ENCODE results near the gene TPK1.
"Not testable (repeated sequence)": the region's sequence is repeated elsewhere in the genome, so short reads cannot be mapped to it uniquely, and the experiment has no call there.

Gene TPK1

GRCh38 chr7:144776447-144776846 is 59.4 kb downstream of the TPK1 start:
- no peak for DNase-seq

DNA sequence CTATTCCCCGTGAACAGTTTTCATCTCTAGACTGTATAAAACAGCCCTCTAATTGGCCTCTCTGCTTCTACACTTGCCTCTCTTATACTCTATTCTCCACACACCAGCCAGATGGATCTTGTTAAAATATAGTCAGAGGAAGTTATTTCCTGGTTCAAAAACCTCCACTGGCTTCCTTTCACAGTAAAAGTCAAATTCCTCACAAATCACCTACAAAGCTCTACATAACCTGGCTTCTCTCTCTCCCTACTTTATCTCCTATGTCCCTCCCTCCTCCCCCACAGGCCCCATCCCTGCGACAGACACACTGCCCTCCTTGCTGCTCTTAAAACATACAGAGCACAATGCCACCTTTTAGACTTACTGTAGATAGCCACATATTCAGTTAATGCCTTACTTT is 60.1 kb downstream of the TPK1 start:
- no peak for DNase-seq

DNA sequence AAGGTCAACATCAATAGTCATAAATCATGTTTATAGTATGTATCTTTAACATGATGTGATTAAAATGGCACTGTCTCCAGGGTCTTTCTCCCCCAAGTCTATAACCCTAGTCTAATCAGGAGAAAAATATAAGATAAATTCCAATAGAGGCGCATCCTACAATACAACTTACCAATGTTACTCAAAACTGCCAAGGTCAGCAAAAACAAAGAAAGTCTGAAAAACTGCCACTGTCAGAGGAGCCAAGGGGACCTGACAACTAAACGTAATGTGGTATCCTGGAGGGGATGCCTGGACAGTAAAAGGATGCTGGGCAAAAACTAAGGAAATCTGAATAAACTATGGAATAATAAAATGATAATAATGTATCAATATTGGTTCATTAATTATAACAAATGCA is 63.9 kb downstream of the TPK1 start:
- DNase-seq = no peak

- no peak for DNase-seq
These were observed 64.7 kb downstream of the TPK1 start for GRCh38 chr7:144771174-144771573.

DNA sequence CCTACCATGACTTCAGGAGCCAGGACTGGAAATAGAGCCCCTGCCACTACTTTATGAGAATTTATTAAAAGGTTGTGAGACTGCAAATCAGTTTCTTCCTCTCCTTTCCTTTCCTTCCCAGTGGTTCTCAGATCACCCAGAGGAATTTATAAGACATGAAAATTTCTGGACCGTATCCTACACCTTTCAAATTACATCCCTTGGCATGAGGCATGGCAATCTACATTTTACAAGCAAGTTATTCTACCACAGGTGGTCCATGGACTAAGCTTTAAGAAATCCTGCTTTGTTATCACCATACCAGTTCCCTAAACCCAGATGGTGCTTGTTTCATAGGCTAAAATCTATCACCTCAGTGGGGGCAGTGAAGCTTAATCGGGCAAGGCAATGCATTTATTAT is 66.5 kb downstream of the TPK1 start:
- no peak for DNase-seq

DNA sequence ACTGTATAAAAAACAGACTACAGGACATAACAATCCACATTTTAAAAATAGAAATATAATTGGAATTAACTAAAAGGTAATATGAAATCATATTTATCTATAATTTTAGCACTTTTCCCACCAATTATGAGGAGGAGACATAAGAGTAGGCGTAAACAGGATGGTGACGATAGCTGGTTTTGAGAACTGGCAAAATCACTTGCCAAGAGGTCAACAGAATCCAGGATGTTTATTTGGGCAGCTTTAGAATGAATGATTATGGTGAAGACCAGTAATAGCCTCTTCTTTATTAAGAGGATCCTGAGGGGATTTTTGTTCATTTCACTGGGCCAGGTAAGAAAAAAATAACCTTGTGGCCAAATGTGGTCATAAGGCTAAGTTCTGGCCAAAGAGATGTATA is 67.2 kb downstream of the TPK1 start:
- no peak for DNase-seq

- no peak for DNase-seq
These were observed 72.6 kb downstream of the TPK1 start for GRCh38 chr7:144763291-144763690.

DNA sequence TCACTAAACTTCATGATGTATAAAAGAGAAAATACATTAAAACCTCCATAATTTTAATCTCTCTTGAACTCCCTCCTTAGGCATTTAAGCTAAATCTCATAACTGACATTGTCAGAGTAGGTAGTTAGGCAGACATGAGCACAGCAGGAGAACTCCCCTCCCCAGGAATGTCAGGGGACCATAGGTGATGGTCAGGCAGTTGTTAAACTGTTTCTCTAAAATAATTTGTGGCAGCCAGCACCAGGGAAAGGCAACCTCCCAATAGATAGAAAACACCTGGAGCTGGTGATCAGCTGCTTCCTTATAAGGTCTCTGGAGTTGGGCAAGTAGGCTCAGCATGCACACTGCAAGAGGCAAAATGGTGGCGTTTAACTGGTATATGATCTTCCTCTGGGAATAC is 73.0 kb downstream of the TPK1 start:
- no peak for DNase-seq

- no peak for DNase-seq
These were observed 74.4 kb downstream of the TPK1 start for GRCh38 chr7:144761493-144761892.

DNA sequence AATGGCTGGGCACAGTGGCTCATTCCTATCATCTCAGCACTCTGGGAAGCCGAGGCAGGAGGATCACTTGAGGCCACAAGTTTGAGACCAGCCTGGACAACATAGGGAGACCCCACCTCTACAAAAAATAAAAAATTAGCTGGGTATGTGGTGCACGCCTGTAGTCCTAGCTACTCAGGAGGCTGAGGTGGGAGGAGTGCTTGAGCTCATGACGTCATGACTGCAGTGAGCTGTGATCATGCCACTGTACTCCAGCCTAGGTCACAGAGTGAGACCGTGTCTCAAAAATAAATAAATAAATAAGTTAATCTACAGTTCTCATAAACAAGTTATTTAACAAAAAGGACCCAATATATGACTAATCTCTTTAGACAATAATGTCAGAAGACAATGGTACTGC is 76.2 kb downstream of the TPK1 start:
- DNase-seq = no peak

GRCh38 chr7:144747936-144748335 is 87.9 kb downstream of the TPK1 start:
- DNase-seq = no peak

DNA sequence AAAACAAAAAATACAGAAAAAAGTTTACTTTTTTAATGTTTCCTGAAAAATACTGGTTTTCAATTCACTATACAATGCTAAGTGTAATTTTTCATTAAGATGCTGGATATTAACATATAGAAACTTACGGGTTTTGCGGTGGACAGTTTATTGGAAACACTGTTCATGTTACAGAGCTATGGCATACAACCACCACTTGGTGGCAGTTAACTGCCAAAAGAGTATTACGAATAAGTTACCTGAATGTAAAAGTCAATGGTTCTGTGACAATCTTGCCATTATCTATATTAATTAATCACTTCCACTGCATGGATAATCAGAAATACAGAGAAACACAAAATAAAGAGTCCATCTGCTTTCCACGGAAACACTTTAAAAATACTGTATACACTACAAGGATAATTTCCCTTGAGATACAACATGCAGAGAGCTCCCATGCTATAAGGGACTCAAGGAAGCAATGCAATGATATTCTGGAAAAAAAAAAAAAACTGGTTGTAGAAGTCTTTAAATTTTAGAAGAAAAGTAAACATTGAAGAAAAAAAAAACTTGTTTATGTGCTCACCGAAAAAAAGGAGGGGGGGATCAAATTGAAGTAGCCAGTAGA is 97.0 kb downstream of the TPK1 start:
- DNase-seq = no peak

DNA sequence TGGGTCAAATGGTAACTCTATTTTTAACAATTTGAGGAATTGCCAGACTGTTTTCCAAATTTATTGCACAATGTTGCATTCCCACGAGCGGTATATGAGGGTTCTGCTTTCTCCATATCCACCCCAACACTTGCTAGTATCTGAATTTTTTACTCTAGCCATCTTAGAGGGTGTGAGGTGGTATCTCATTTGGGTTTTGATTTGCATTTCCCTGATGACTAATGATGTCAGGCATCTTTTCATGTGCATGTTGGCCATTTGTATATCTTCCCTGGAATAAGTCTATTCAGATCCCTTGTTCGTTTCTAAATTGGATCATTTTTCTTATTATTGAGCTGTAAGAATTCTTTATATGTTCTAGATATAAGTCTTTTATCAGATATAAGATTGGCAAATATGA is 97.7 kb downstream of the TPK1 start:
- no peak for DNase-seq

- no peak for DNase-seq
These were observed 98.9 kb downstream of the TPK1 start for GRCh38 chr7:144736880-144737493.

DNA sequence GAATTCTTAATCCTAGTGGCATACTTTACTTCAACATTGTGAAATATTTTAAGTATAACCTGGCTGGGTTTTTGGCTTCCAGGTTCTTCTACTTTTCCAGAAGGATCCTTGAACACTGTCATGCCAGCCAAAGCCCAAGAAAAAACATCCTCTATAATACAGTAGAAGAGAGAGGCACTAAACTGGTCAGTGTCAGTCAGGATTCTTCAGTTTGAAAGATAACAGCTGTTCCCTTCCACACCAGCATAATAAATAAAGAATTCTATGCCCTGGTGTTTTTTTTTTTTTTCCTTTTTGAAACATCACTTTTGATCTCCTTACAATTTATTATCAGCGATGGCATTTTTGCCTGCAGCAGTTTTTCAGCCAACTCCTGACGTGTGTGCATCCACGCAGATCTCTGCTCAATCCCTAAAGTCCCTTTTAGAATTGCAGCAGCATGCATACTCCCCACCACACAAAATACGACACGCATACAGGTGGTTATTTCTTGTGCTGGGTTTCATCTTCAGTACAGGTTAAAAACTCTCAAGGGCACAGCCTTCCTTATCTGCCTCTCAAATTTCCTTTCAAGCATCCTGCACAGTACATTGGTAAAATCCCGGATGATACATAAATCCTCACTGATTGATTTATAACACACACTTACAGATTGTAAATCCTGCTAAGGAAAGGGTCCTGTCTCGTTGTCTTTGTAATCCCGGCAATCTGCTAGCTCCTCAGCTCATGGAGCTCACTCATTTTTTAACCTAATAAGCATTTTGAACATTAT is 100.2 kb downstream of the TPK1 start:
- DNase-seq = no peak

DNA sequence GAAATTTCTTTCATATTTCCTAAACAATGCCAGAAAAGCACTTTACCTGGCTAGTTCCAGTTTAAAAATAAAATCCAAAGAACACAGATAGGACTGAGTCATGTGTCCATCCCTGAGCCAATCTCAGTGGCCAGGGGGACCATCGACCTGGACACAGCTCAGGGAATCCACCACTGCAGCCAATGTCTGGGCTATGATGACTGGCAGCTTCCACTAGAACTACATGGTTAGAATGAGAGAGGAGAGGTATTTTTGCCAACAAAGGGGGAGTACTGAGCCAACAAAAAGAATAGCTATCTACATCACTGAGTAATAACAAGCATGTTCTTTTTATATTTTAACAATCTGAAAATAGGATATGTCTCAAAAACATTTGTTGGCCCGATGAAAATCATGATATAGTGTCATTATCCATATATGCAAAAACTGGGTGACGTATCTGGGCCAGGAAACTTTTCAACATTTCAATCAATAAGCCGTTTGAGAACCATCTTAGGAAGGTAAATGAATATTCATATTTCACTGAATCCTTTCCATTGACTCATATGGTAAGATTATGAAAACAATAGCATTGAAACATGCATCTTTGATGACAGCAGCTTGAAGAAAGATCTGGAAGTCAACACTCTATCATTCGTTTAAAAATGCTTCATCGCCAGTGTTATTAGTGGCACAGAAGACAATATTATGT is 104.0 kb downstream of the TPK1 start:
- DNase-seq = no peak

DNA sequence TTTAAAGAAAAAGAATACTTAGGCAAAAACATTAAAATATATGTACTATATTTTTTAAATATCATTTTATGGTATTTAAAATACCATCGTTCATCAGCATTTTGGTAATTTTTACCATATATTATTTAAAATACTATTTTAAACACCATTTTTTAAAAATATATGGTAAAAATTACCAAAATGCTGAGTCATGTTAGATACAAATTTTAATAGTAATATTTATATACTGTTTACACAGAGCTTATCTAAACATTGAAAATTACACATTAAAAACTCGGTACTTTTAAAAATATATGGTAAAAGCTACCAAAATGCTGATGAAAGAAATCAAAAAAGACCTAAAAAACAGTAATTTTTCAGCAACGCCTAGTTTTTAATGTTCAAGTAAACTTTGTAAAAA is 105.6 kb downstream of the TPK1 start:
- DNase-seq = no peak

GRCh38 chr7:144729226-144729625 is 106.6 kb downstream of the TPK1 start:
- no peak for DNase-seq

- DNase-seq = no peak
These were observed 107.3 kb downstream of the TPK1 start for GRCh38 chr7:144728551-144728950.

GRCh38 chr7:144726840-144727239 is 109.0 kb downstream of the TPK1 start:
- not testable (repeated sequence) for DNase-seq

- DNase-seq = no peak
These were observed 110.8 kb downstream of the TPK1 start for GRCh38 chr7:144725070-144725469.

- DNase-seq = no peak
These were observed 112.6 kb downstream of the TPK1 start for GRCh38 chr7:144723301-144723700.

DNA sequence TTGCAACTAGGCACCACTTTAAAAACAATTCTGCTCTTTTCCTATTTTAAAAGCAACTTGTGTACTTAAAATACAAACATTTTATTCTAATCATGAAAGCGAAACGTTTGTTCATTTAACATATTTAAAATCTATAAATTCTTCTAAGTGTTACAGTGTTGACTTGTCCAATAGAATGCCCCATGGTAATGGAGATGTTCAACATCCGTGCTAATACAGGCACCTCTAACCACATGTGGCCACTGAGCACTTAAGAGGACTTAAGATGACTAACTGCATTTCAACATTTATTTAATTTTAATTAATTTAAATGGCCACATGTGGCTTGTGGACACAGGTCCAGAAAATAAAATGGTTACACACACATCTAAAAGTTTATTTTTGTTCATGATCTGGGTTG is 115.1 kb downstream of the TPK1 start:
- no peak for DNase-seq

DNA sequence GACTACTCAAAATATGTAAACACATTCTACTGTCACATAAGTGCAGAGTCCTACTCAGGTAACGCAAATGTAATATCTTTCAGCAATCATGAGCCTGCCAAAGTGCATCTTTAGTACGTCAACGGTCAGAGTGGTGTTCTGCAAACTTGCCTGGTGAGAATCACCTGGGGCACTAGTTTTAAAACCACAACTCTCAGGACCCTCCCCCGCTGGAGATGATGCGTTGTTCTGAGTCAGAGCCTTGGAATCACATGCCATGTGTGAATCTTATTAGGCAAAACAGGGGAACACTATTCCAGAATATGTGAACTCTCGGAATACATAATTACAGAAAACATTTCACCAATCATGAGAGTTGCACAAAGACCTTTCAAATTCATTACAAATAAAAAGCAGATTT is 115.7 kb downstream of the TPK1 start:
- no peak for DNase-seq
